Measurements from ENCODE around the gene CFAP46. TPM values are rescaled to one million over a fixed set of nuclear protein-coding genes. Genes with fewer than 3 reads are reported as not detected.

The CFAP46 gene
- total RNA-seq, 1 donor from 2014 or later = 15.4 TPM

GRCh38 chr10:132929480-132929879 lies 12.9 kb downstream of the CFAP46 start:
- no peak for TF ChIP-seq CTCF (IDR thresholded peaks at IDR 0.05; ENCODE audit: unreplicated experiment)
- H3K36me3 Mint-ChIP-seq (ENCODE audit: insufficient read depth) = peaks cover 1% of the 10 kb centered on the region
- H3K4me1 Mint-ChIP-seq (ENCODE audit: low read depth) = no peaks in the 10 kb centered on the region
- H3K27me3 Mint-ChIP-seq = no peaks in the 10 kb centered on the region
- no peak for DNase-seq (ENCODE audit: low spot score, unreplicated experiment)
- no peak overlapping the region for H3K4me3 Mint-ChIP-seq (ENCODE audit: low read depth)
- no peaks in the 10 kb centered on the region for H3K9me3 Mint-ChIP-seq (ENCODE audit: low read depth)
- no peak overlapping the region for H3K27ac Mint-ChIP-seq

- no peaks in the 10 kb centered on the region for H3K27me3 Mint-ChIP-seq
- H3K4me1 Mint-ChIP-seq (ENCODE audit: low read depth) = no peaks in the 10 kb centered on the region
- DNase-seq (ENCODE audit: low spot score, unreplicated experiment) = no peak
- H3K27ac Mint-ChIP-seq = no peak overlapping the region
- H3K36me3 Mint-ChIP-seq (ENCODE audit: insufficient read depth) = peaks cover 1% of the 10 kb centered on the region
- no peak for TF ChIP-seq CTCF (IDR thresholded peaks at IDR 0.05; ENCODE audit: unreplicated experiment)
- no peak overlapping the region for H3K4me3 Mint-ChIP-seq (ENCODE audit: low read depth)
- H3K9me3 Mint-ChIP-seq (ENCODE audit: low read depth) = no peaks in the 10 kb centered on the region
These were observed 14.1 kb downstream of the CFAP46 start for GRCh38 chr10:132928261-132928660.

GRCh38 chr10:132927824-132928223 lies 14.5 kb downstream of the CFAP46 start:
- TF ChIP-seq CTCF (IDR thresholded peaks at IDR 0.05; ENCODE audit: unreplicated experiment) = no peak
- Mint-ChIP-seq H3K36me3 (ENCODE audit: insufficient read depth) (peaks cover 1% of the 10 kb centered on the region), H3K27ac (no peak overlapping the region), H3K4me1 (ENCODE audit: low read depth) (no peaks in the 10 kb centered on the region), H3K27me3 (no peaks in the 10 kb centered on the region), H3K9me3 (ENCODE audit: low read depth) (no peaks in the 10 kb centered on the region), H3K4me3 (ENCODE audit: low read depth) (no peak overlapping the region)
- DNase-seq (ENCODE audit: low spot score, unreplicated experiment) = no peak

- Mint-ChIP-seq H3K4me1 (ENCODE audit: low read depth) (no peaks in the 10 kb centered on the region), H3K36me3 (ENCODE audit: insufficient read depth) (peaks cover 1% of the 10 kb centered on the region), H3K27me3 (no peaks in the 10 kb centered on the region), H3K9me3 (ENCODE audit: low read depth) (no peaks in the 10 kb centered on the region), H3K27ac (no peak overlapping the region), H3K4me3 (ENCODE audit: low read depth) (no peak overlapping the region)
- no peak for DNase-seq (ENCODE audit: low spot score, unreplicated experiment)
- TF ChIP-seq CTCF (IDR thresholded peaks at IDR 0.05; ENCODE audit: unreplicated experiment) = no peak
These were observed 15.4 kb downstream of the CFAP46 start for GRCh38 chr10:132926777-132927650.

GRCh38 chr10:132926070-132926469 lies 16.3 kb downstream of the CFAP46 start:
- Mint-ChIP-seq H3K9me3 (ENCODE audit: low read depth) (no peaks in the 10 kb centered on the region), H3K27ac (no peak overlapping the region), H3K4me1 (ENCODE audit: low read depth) (no peaks in the 10 kb centered on the region), H3K36me3 (ENCODE audit: insufficient read depth) (peaks cover 1% of the 10 kb centered on the region), H3K4me3 (ENCODE audit: low read depth) (no peak overlapping the region), H3K27me3 (no peaks in the 10 kb centered on the region)
- TF ChIP-seq CTCF (IDR thresholded peaks at IDR 0.05; ENCODE audit: unreplicated experiment) = no peak
- DNase-seq (ENCODE audit: low spot score, unreplicated experiment) = no peak
